GM23338 (cell line): ENCODE results near the gene CUX1. TPM values are rescaled to one million over a fixed set of nuclear protein-coding genes. Genes with fewer than 3 reads are reported as not detected.

Source experiments
- ATAC-seq: fragments of 200-7000 bp; cut with Tn5 transposase; 3 replicates; pipeline ENCODE4 v1.9.1; 2020
- DNase-seq: peaks from one replicate; pipeline ENCODE4 v3.0.0-alpha.2; 2015; ENCODE audit warnings: low spot score
- H2AFZ ChIP-seq: fragments of 200-600 bp; sonication (generic); 2 replicates; pipeline ENCODE4 v1.8.0; 2016; ENCODE audit warnings: antibody characterized with exemption, mild to moderate bottlenecking, moderate library complexity
- H3F3A ChIP-seq: fragments of 200-600 bp; sonication (generic); replicated peaks from 2 replicates; pipeline ENCODE4 v1.8.0; 2017; ENCODE audit warnings: antibody characterized with exemption, mixed run types, low read depth
- H3K27ac ChIP-seq: fragments of 200-600 bp; sonication (generic); 2 replicates; pipeline ENCODE4 v1.6.1; 2016; ENCODE audit warnings: low read depth
- H3K27me3 ChIP-seq: fragments of 200-600 bp; sonication (generic); 2 replicates; pipeline ENCODE4 v1.8.0; 2016; ENCODE audit warnings: mild to moderate bottlenecking, mixed run types, moderate library complexity; ENCODE audit not compliant: insufficient read depth
- H3K36me3 ChIP-seq: fragments of 200-600 bp; sonication (generic); 2 replicates; pipeline ENCODE4 v1.8.0; 2016; ENCODE audit warnings: mild to moderate bottlenecking; ENCODE audit not compliant: insufficient read depth
- H3K4me1 ChIP-seq: fragments of 200-600 bp; sonication (generic); 2 replicates; pipeline ENCODE4 v1.8.0; 2016; ENCODE audit warnings: mild to moderate bottlenecking, moderate library complexity; ENCODE audit not compliant: insufficient read depth
- H3K4me2 ChIP-seq: fragments of 200-600 bp; sonication (generic); 2 replicates; pipeline ENCODE4 v1.7.1; 2017; ENCODE audit warnings: mixed run types
- H3K4me3 ChIP-seq: fragments of 200-600 bp; sonication (generic); 2 replicates; pipeline ENCODE4 v1.6.1; 2016; ENCODE audit warnings: mixed run types
- H3K79me2 ChIP-seq: fragments of 200-600 bp; sonication (generic); replicated peaks from 2 replicates; pipeline ENCODE4 v1.8.0; 2017; ENCODE audit warnings: mild to moderate bottlenecking; ENCODE audit not compliant: insufficient read depth
- H3K9me2 ChIP-seq: fragments of 200-600 bp; sonication (generic); 2 replicates; pipeline ENCODE4 v1.8.0; 2017; ENCODE audit not compliant: insufficient read depth
- H4K20me1 ChIP-seq: fragments of 200-600 bp; sonication (generic); replicated peaks from 2 replicates; pipeline ENCODE4 v1.8.0; 2017; ENCODE audit warnings: mild to moderate bottlenecking; ENCODE audit not compliant: insufficient read depth
- H3K27ac Mint-ChIP-seq: 2 replicates; pipeline ENCODE4 v1.8.0; 2020; ENCODE audit warnings: inconsistent platforms, mild to moderate bottlenecking, moderate library complexity, mixed read lengths
- H3K27me3 Mint-ChIP-seq: 3 replicates; pipeline ENCODE4 v1.8.0; 2022; ENCODE audit warnings: low read depth, mild to moderate bottlenecking, moderate library complexity, mixed read lengths, inconsistent platforms; ENCODE audit not compliant: insufficient read depth, poor library complexity
- H3K36me3 Mint-ChIP-seq: 3 replicates; pipeline ENCODE4 v1.8.0; 2021; ENCODE audit warnings: low read depth, mild to moderate bottlenecking, inconsistent platforms, moderate library complexity, mixed read lengths
- H3K4me1 Mint-ChIP-seq: 3 replicates; pipeline ENCODE4 v1.8.0; 2020; ENCODE audit warnings: mild to moderate bottlenecking, inconsistent platforms, mixed read lengths
- H3K4me3 Mint-ChIP-seq: 3 replicates; pipeline ENCODE4 v1.8.0; 2021; ENCODE audit warnings: moderate library complexity, mild to moderate bottlenecking, inconsistent platforms, mixed read lengths
- H3K9me3 Mint-ChIP-seq: 3 replicates; pipeline ENCODE4 v1.8.0; 2020; ENCODE audit warnings: moderate library complexity, mild to moderate bottlenecking, inconsistent platforms, mixed read lengths
- EZH2 ChIP-seq: fragments of 200-600 bp; sonication (generic); IDR thresholded peaks from one replicate; pipeline ENCODE4 v1.8.0; 2017; ENCODE audit warnings: antibody characterized with exemption, mild to moderate bottlenecking, low read depth; ENCODE audit not compliant: unreplicated experiment
- EZH2phosphoT487 ChIP-seq: fragments of 200-600 bp; sonication (generic); IDR thresholded peaks from one replicate; pipeline ENCODE4 v1.8.1; 2018; ENCODE audit warnings: antibody characterized with exemption; ENCODE audit not compliant: unreplicated experiment
- JUNB ChIP-seq: IDR thresholded peaks from one replicate; pipeline ENCODE4 v1.6.1; 2016; ENCODE audit warnings: antibody characterized with exemption; ENCODE audit not compliant: unreplicated experiment
- NANOG ChIP-seq: IDR thresholded peaks from 2 replicates; pipeline ENCODE4 v1.6.1; 2016; ENCODE audit warnings: antibody characterized with exemption, borderline replicate concordance
- STAT1 ChIP-seq: IDR thresholded peaks from one replicate; pipeline ENCODE4 v1.6.1; 2016; ENCODE audit warnings: antibody characterized with exemption; ENCODE audit not compliant: unreplicated experiment
- ZNF114 ChIP-seq: fragments of 250-450 bp; sonication (Bioruptor Pico); IDR thresholded peaks from 2 replicates; pipeline ENCODE4 v1.5.0; 2020; ENCODE audit warnings: mild to moderate bottlenecking, moderate library complexity
- polyA plus RNA-seq: library from polyadenylated mRNA; unstranded; fragments of >200 nt; fragmentation: Nextera tagmentation; extraction: Ambion mirVana; gene quantifications from 2 replicates; pipeline ENCODE4 v1.2.1, GENCODE V29; 2016
- total RNA-seq: library from RNA; depleted of rRNA; stranded (reverse); fragments of >200 nt; shearing (Covaris generic); gene quantifications from 2 replicates; pipeline ENCODE4 v1.2.3, GENCODE V29; 2014
- TF ChIP-seq, protein P1 (sequence below): IDR thresholded peaks from 2 replicates; pipeline ENCODE4 v1.6.1; 2016; ENCODE audit warnings: antibody characterized with exemption
- TF ChIP-seq, protein P2 (sequence below): fragments of 250-450 bp; sonication (Bioruptor Pico); IDR thresholded peaks from 2 replicates; pipeline ENCODE4 v1.5.0; 2020; ENCODE audit warnings: mild to moderate bottlenecking, moderate library complexity
- TF ChIP-seq, protein P3 (sequence below), 2 experiments: fragments of 200-600 bp in 1 of 2; sonication (generic) in 1 of 2; conservative IDR thresholded peaks; 2 replicates each; pipeline versions ENCODE4 v1.5.1 to v1.6.1; 2016 to 2017; ENCODE audit warnings: antibody characterized with exemption in 2 of 2, low read depth in 2 of 2, mild to moderate bottlenecking in 2 of 2, moderate library complexity in 1 of 2
- TF ChIP-seq, protein P4 (sequence below): IDR thresholded peaks from one replicate; pipeline ENCODE4 v1.6.1; 2018; ENCODE audit warnings: antibody characterized with exemption; ENCODE audit not compliant: unreplicated experiment

Gene CUX1
- total and polyA plus RNA-seq, 2 experiments from 2014 or later = 49.9 to 64.0 TPM

DNA sequence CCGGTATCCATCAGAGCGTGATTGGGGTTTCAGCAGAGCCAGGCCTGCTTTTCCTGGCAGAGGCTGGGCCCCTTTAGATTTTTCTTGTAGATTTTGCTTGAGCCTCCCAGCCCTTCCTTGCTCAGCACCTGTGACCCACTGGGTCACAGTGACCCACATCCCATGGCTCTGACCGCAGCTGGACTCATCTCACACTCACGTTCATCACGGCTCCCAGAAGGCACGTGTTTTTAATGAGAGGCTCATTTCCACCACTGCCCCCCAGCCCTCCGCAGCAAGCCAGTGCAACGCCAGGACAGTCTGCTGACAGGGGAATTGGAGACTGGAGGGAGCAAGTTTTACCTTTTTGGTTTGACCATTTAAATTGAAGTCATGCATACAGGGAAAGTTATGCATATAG lies 155.7 kb downstream of the CUX1 start:
- DNase-seq (no peak), ATAC-seq (no peak)
- peaks cover 4% of the 10 kb centered on the region; the same call in 1 of the 3 replicates for H3K36me3 Mint-ChIP-seq
- H3K27ac ChIP-seq = no peak overlapping the region
- no peak overlapping the region for H3K4me3 ChIP-seq
- H3K27ac Mint-ChIP-seq = no peak overlapping the region
- H3K9me3 Mint-ChIP-seq = no peaks in the 10 kb centered on the region
- H3K79me2 ChIP-seq = peaks cover 77% of the 10 kb centered on the region
- no peaks in the 10 kb centered on the region for H3F3A ChIP-seq
- H4K20me1 ChIP-seq = peaks cover 15% of the 10 kb centered on the region
- H3K27me3 ChIP-seq = no peaks in the 10 kb centered on the region
- TF ChIP-seq, protein P1, sequence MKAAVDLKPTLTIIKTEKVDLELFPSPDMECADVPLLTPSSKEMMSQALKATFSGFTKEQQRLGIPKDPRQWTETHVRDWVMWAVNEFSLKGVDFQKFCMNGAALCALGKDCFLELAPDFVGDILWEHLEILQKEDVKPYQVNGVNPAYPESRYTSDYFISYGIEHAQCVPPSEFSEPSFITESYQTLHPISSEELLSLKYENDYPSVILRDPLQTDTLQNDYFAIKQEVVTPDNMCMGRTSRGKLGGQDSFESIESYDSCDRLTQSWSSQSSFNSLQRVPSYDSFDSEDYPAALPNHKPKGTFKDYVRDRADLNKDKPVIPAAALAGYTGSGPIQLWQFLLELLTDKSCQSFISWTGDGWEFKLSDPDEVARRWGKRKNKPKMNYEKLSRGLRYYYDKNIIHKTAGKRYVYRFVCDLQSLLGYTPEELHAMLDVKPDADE = no peak
- TF ChIP-seq STAT1 = no peak
- TF ChIP-seq, protein P2, sequence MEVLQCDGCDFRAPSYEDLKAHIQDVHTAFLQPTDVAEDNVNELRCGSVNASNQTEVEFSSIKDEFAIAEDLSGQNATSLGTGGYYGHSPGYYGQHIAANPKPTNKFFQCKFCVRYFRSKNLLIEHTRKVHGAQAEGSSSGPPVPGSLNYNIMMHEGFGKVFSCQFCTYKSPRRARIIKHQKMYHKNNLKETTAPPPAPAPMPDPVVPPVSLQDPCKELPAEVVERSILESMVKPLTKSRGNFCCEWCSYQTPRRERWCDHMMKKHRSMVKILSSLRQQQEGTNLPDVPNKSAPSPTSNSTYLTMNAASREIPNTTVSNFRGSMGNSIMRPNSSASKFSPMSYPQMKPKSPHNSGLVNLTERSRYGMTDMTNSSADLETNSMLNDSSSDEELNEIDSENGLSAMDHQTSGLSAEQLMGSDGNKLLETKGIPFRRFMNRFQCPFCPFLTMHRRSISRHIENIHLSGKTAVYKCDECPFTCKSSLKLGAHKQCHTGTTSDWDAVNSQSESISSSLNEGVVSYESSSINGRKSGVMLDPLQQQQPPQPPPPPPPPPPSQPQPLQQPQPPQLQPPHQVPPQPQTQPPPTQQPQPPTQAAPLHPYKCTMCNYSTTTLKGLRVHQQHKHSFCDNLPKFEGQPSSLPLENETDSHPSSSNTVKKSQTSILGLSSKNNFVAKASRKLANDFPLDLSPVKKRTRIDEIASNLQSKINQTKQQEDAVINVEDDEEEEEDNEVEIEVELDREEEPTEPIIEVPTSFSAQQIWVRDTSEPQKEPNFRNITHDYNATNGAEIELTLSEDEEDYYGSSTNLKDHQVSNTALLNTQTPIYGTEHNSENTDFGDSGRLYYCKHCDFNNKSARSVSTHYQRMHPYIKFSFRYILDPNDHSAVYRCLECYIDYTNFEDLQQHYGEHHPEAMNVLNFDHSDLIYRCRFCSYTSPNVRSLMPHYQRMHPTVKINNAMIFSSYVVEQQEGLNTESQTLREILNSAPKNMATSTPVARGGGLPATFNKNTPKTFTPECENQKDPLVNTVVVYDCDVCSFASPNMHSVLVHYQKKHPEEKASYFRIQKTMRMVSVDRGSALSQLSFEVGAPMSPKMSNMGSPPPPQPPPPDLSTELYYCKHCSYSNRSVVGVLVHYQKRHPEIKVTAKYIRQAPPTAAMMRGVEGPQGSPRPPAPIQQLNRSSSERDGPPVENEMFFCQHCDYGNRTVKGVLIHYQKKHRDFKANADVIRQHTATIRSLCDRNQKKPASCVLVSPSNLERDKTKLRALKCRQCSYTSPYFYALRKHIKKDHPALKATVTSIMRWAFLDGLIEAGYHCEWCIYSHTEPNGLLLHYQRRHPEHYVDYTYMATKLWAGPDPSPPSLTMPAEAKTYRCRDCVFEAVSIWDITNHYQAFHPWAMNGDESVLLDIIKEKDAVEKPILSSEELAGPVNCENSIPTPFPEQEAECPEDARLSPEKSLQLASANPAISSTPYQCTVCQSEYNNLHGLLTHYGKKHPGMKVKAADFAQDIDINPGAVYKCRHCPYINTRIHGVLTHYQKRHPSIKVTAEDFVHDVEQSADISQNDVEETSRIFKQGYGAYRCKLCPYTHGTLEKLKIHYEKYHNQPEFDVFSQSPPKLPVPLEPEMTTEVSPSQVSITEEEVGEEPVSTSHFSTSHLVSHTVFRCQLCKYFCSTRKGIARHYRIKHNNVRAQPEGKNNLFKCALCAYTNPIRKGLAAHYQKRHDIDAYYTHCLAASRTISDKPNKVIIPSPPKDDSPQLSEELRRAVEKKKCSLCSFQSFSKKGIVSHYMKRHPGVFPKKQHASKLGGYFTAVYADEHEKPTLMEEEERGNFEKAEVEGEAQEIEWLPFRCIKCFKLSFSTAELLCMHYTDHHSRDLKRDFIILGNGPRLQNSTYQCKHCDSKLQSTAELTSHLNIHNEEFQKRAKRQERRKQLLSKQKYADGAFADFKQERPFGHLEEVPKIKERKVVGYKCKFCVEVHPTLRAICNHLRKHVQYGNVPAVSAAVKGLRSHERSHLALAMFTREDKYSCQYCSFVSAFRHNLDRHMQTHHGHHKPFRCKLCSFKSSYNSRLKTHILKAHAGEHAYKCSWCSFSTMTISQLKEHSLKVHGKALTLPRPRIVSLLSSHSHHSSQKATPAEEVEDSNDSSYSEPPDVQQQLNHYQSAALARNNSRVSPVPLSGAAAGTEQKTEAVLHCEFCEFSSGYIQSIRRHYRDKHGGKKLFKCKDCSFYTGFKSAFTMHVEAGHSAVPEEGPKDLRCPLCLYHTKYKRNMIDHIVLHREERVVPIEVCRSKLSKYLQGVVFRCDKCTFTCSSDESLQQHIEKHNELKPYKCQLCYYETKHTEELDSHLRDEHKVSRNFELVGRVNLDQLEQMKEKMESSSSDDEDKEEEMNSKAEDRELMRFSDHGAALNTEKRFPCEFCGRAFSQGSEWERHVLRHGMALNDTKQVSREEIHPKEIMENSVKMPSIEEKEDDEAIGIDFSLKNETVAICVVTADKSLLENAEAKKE (CRISPR knock-in tag) = no peak
- TF ChIP-seq, protein P3, sequence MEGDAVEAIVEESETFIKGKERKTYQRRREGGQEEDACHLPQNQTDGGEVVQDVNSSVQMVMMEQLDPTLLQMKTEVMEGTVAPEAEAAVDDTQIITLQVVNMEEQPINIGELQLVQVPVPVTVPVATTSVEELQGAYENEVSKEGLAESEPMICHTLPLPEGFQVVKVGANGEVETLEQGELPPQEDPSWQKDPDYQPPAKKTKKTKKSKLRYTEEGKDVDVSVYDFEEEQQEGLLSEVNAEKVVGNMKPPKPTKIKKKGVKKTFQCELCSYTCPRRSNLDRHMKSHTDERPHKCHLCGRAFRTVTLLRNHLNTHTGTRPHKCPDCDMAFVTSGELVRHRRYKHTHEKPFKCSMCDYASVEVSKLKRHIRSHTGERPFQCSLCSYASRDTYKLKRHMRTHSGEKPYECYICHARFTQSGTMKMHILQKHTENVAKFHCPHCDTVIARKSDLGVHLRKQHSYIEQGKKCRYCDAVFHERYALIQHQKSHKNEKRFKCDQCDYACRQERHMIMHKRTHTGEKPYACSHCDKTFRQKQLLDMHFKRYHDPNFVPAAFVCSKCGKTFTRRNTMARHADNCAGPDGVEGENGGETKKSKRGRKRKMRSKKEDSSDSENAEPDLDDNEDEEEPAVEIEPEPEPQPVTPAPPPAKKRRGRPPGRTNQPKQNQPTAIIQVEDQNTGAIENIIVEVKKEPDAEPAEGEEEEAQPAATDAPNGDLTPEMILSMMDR (conservative IDR thresholded peaks at IDR 0.05; ENCODE audit: low read depth in 2 of 2) = no peak
- TF ChIP-seq, protein P4, sequence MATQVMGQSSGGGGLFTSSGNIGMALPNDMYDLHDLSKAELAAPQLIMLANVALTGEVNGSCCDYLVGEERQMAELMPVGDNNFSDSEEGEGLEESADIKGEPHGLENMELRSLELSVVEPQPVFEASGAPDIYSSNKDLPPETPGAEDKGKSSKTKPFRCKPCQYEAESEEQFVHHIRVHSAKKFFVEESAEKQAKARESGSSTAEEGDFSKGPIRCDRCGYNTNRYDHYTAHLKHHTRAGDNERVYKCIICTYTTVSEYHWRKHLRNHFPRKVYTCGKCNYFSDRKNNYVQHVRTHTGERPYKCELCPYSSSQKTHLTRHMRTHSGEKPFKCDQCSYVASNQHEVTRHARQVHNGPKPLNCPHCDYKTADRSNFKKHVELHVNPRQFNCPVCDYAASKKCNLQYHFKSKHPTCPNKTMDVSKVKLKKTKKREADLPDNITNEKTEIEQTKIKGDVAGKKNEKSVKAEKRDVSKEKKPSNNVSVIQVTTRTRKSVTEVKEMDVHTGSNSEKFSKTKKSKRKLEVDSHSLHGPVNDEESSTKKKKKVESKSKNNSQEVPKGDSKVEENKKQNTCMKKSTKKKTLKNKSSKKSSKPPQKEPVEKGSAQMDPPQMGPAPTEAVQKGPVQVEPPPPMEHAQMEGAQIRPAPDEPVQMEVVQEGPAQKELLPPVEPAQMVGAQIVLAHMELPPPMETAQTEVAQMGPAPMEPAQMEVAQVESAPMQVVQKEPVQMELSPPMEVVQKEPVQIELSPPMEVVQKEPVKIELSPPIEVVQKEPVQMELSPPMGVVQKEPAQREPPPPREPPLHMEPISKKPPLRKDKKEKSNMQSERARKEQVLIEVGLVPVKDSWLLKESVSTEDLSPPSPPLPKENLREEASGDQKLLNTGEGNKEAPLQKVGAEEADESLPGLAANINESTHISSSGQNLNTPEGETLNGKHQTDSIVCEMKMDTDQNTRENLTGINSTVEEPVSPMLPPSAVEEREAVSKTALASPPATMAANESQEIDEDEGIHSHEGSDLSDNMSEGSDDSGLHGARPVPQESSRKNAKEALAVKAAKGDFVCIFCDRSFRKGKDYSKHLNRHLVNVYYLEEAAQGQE = no peak
- TF ChIP-seq EZH2 = no peak
- TF ChIP-seq NANOG = no peak
- TF ChIP-seq ZNF114 (CRISPR knock-in tag) = no peak
- no peak for TF ChIP-seq EZH2phosphoT487
- no peak for TF ChIP-seq JUNB
- H3K4me1 ChIP-seq = peaks cover 10% of the 10 kb centered on the region; the same call in 1 of the 2 replicates
- no peaks in the 10 kb centered on the region for H3K9me2 ChIP-seq
- H3K27me3 Mint-ChIP-seq = no peaks in the 10 kb centered on the region
- H3K4me2 ChIP-seq = no peak overlapping the region
- H3K4me1 Mint-ChIP-seq = peaks cover 25% of the 10 kb centered on the region
- H3K4me3 Mint-ChIP-seq = no peak overlapping the region
- H3K36me3 ChIP-seq = no peaks in the 10 kb centered on the region
- no peak overlapping the region for H2AFZ ChIP-seq
